Neural cell (in vitro differentiated cells): ENCODE data around the gene MIOS.

Experiments used
- EP300 ChIP-seq: fragments of 450-650 bp; conservative IDR thresholded peaks from 2 replicates; pipeline ENCODE4 v1.6.1; 2014; ENCODE audit warnings: antibody characterized with exemption, mild to moderate bottlenecking, moderate library complexity; ENCODE audit not compliant: poor library complexity, severe bottlenecking
- EZH2 ChIP-seq: fragments of 200-600, 300-800 bp; shearing (Covaris generic), sonication (generic); IDR thresholded peaks from 2 replicates; pipeline ENCODE4 v1.6.1; 2014; ENCODE audit warnings: antibody characterized with exemption, low read length, borderline replicate concordance, mild to moderate bottlenecking; ENCODE audit not compliant: insufficient read depth, poor library complexity, severe bottlenecking
- MXI1 ChIP-seq: fragments of 450-650 bp; conservative IDR thresholded peaks from 2 replicates; pipeline ENCODE4 v1.6.1; 2014; ENCODE audit warnings: antibody characterized with exemption, mild to moderate bottlenecking; ENCODE audit not compliant: poor library complexity, severe bottlenecking
- RAD21 ChIP-seq: fragments of 450-650 bp; conservative IDR thresholded peaks from 2 replicates; pipeline ENCODE4 v1.6.1; 2014; ENCODE audit warnings: antibody characterized with exemption, mild to moderate bottlenecking, moderate library complexity
- TAF1 ChIP-seq: IDR thresholded peaks from 2 replicates; pipeline ENCODE4 v1.6.1; 2012; ENCODE audit warnings: low read depth
- TF ChIP-seq, protein P1 (sequence below): fragments of 450-650 bp; IDR thresholded peaks from 2 replicates; pipeline ENCODE4 v1.5.1; 2014; ENCODE audit warnings: antibody characterized with exemption, mild to moderate bottlenecking, moderate library complexity; ENCODE audit not compliant: poor library complexity, severe bottlenecking
- TF ChIP-seq, protein P2 (sequence below): IDR thresholded peaks from 2 replicates; pipeline ENCODE4 v1.6.1; 2012; ENCODE audit warnings: borderline replicate concordance

DNA sequence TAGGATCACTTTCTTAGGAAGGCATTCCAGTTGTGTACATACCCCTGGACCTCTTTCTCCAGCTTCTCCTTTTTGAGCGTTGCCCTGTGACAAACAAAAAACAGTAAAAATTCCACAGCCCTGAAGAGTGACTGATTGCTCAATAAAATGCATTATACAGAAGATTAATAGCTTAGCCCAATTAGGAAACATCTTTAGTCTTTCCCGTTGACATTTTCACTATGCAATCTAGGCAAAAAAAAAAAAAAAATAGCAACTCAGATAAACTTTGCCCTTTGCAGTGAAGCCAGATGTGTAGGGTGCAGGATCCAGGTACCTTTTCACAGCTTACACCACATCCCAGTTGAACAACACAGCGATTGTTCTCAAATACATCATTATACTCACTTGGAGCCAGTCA, 48.9 kb upstream of the MIOS start:
- TF ChIP-seq, protein P1, sequence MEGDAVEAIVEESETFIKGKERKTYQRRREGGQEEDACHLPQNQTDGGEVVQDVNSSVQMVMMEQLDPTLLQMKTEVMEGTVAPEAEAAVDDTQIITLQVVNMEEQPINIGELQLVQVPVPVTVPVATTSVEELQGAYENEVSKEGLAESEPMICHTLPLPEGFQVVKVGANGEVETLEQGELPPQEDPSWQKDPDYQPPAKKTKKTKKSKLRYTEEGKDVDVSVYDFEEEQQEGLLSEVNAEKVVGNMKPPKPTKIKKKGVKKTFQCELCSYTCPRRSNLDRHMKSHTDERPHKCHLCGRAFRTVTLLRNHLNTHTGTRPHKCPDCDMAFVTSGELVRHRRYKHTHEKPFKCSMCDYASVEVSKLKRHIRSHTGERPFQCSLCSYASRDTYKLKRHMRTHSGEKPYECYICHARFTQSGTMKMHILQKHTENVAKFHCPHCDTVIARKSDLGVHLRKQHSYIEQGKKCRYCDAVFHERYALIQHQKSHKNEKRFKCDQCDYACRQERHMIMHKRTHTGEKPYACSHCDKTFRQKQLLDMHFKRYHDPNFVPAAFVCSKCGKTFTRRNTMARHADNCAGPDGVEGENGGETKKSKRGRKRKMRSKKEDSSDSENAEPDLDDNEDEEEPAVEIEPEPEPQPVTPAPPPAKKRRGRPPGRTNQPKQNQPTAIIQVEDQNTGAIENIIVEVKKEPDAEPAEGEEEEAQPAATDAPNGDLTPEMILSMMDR: no peak
- TF ChIP-seq TAF1 (no peak), EZH2 (no peak), RAD21 (no peak), MXI1 (no peak), EP300 (no peak)
- TF ChIP-seq, protein P2, sequence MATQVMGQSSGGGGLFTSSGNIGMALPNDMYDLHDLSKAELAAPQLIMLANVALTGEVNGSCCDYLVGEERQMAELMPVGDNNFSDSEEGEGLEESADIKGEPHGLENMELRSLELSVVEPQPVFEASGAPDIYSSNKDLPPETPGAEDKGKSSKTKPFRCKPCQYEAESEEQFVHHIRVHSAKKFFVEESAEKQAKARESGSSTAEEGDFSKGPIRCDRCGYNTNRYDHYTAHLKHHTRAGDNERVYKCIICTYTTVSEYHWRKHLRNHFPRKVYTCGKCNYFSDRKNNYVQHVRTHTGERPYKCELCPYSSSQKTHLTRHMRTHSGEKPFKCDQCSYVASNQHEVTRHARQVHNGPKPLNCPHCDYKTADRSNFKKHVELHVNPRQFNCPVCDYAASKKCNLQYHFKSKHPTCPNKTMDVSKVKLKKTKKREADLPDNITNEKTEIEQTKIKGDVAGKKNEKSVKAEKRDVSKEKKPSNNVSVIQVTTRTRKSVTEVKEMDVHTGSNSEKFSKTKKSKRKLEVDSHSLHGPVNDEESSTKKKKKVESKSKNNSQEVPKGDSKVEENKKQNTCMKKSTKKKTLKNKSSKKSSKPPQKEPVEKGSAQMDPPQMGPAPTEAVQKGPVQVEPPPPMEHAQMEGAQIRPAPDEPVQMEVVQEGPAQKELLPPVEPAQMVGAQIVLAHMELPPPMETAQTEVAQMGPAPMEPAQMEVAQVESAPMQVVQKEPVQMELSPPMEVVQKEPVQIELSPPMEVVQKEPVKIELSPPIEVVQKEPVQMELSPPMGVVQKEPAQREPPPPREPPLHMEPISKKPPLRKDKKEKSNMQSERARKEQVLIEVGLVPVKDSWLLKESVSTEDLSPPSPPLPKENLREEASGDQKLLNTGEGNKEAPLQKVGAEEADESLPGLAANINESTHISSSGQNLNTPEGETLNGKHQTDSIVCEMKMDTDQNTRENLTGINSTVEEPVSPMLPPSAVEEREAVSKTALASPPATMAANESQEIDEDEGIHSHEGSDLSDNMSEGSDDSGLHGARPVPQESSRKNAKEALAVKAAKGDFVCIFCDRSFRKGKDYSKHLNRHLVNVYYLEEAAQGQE: no peak
